ENCODE results near the gene PGLYRP2. TPM values are rescaled to one million over a fixed set of nuclear protein-coding genes. Genes with fewer than 3 reads are reported as not detected.

The PGLYRP2 gene
- total RNA-seq, 2 experiments from 2014 or later: not detected

DNA sequence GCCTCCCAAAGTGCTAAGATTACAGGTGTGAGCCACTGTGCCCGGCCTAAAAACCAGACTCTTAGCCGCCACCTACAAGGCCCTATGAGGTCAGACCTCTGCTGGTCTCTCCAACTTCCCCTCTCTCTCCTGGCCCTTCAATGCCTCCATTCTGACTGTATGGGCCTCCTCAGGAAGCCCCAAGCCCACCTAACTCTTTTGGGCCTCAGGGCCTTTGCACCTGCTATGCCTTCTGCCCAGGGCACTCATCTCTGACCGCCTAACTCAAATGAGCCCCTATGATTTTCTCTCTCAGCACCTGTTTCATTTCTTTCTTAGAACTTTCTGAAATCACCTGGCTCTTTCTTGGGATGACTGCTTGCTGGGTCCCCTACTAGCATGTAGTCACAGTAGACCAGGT, 36.0 kb downstream of the PGLYRP2 start:
- no peaks in the 10 kb centered on the region for H3K36me3 ChIP-seq (ENCODE audit: insufficient read depth, low read length)
- H3K9me3 ChIP-seq (ENCODE audit: control insufficient read depth in 1 of 2, insufficient read depth in 1 of 2, low read length in 2 of 2): no peaks in the 10 kb centered on the region
- H3K27me3 Mint-ChIP-seq: no peaks in the 10 kb centered on the region
- no peak overlapping the region for H3K4me3 Mint-ChIP-seq
- no peak overlapping the region for H3K27ac Mint-ChIP-seq
- no peaks in the 10 kb centered on the region for H3K9me3 Mint-ChIP-seq
- ChIA-PET POLR2A (no interaction called here), CTCF (no interaction called here)
- TF ChIP-seq, protein P1, sequence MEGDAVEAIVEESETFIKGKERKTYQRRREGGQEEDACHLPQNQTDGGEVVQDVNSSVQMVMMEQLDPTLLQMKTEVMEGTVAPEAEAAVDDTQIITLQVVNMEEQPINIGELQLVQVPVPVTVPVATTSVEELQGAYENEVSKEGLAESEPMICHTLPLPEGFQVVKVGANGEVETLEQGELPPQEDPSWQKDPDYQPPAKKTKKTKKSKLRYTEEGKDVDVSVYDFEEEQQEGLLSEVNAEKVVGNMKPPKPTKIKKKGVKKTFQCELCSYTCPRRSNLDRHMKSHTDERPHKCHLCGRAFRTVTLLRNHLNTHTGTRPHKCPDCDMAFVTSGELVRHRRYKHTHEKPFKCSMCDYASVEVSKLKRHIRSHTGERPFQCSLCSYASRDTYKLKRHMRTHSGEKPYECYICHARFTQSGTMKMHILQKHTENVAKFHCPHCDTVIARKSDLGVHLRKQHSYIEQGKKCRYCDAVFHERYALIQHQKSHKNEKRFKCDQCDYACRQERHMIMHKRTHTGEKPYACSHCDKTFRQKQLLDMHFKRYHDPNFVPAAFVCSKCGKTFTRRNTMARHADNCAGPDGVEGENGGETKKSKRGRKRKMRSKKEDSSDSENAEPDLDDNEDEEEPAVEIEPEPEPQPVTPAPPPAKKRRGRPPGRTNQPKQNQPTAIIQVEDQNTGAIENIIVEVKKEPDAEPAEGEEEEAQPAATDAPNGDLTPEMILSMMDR (IDR thresholded peaks at IDR 0.05): no peak
- H3K4me1 Mint-ChIP-seq (ENCODE audit: low read depth): peaks cover under 1% of the 10 kb centered on the region
- H3K27me3 ChIP-seq (ENCODE audit: control insufficient read depth in 1 of 2, insufficient read depth in 2 of 2, low read length in 2 of 2): no peaks in the 10 kb centered on the region
- ATAC-seq (ENCODE audit: poor library complexity) (no peak), DNase-seq (no peak)
- intact Hi-C loops (cut with DNase I, micrococcal nuclease): loop anchor here in 1 of 2 experiments (10.0 kb wide), 1 partner anchor 741 kb away; the partner anchor contains the start of gene FAM32A
- H3K36me3 Mint-ChIP-seq (ENCODE audit: low read depth): peaks cover 5% of the 10 kb centered on the region
- no peak overlapping the region for H3K4me3 ChIP-seq (ENCODE audit: low read length)
- no peaks in the 10 kb centered on the region for H3K4me1 ChIP-seq (ENCODE audit: insufficient read depth, low read length)
- H3K27ac ChIP-seq (ENCODE audit: low read depth in 1 of 2, low read length in 2 of 2): no peak overlapping the region

DNA sequence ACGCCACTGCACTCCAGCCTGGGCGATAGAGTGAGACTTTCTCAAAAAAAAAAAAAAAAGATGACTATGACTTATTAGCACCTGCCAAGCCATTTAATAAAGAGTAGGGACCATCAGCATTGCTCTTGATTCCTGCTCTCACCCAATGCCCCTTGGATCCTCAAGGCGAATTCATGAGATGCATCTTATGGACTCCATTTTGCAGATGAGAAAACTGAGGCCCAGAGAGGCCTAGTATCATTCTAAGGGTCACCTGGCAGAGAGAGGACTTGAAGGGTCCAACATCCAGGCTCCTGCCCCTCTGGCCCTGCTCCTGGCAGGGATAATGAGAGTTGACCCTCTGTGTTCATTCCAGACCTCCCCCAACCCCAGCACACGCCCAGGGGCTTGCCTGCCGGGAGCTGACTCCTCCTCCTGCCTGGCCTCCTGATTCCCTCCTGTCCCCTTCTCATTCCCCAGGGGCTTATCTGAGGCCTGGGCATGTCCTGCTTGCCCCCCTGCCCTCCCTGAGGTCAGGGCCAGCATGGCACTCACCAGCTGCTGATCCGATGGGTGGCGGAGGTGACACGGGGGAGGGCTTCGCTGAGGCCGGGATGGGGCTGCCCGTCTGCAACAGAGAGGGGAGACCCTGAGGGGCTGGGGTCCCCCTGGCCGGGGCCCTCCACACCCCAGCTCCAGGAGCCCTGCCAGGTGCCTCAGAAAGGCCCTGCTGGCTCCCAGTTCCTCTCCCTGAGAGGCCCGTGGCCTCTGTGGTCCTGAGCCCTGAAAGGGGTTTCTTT, 37.0 kb downstream of the PGLYRP2 start:
- Mint-ChIP-seq H3K4me3 (no peak overlapping the region), H3K27ac (no peak overlapping the region), H3K9me3 (no peaks in the 10 kb centered on the region), H3K27me3 (no peaks in the 10 kb centered on the region), H3K4me1 (ENCODE audit: low read depth) (no peaks in the 10 kb centered on the region), H3K36me3 (ENCODE audit: low read depth) (peaks cover 3% of the 10 kb centered on the region)
- Histone ChIP-seq H3K9me3 (ENCODE audit: control insufficient read depth in 1 of 2, insufficient read depth in 1 of 2, low read length in 2 of 2) (no peaks in the 10 kb centered on the region), H3K27ac (ENCODE audit: low read depth in 1 of 2, low read length in 2 of 2) (no peak overlapping the region), H3K4me3 (ENCODE audit: low read length) (no peak overlapping the region), H3K4me1 (ENCODE audit: insufficient read depth, low read length) (no peaks in the 10 kb centered on the region), H3K27me3 (ENCODE audit: control insufficient read depth in 1 of 2, insufficient read depth in 2 of 2, low read length in 2 of 2) (no peaks in the 10 kb centered on the region), H3K36me3 (ENCODE audit: insufficient read depth, low read length) (no peaks in the 10 kb centered on the region)
- ATAC-seq (ENCODE audit: poor library complexity): no peak
- ChIA-PET CTCF (no interaction called here), POLR2A (interaction anchor here (1.5 kb wide), 1 partner anchor 23 kb away, joined by 3 read pairs; the partner anchor contains the start of gene AKAP8L)
- TF ChIP-seq, protein P1 (IDR thresholded peaks at IDR 0.05): no peak
- DNase-seq: no peak
- intact Hi-C loops (cut with DNase I, micrococcal nuclease): loop anchor here in 1 of 2 experiments (10.0 kb wide), 1 partner anchor 742 kb away; the partner anchor contains the start of gene FAM32A

DNA sequence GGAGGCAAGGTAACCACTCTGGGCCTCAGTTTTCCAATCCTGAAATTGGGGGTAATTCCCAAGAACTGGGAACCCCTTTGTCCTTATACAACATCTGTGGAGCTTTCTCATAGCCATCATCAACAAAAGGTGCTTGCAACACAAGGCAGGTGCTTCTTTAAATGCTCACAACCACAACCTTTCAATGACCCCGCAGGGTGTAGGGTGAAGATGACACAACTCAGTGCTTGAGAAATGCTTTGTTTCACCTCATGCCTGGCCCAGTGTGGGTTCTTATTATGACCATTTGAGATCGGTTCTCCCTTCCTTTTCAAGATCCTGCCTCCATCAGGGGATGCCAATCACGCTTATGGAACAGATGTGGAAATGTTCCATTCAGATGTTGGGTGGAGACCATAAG, 38.0 kb downstream of the PGLYRP2 start:
- ATAC-seq (ENCODE audit: poor library complexity) (no peak), DNase-seq (no peak)
- Mint-ChIP-seq H3K4me1 (ENCODE audit: low read depth) (no peaks in the 10 kb centered on the region), H3K27ac (no peak overlapping the region), H3K27me3 (no peaks in the 10 kb centered on the region), H3K36me3 (ENCODE audit: low read depth) (no peaks in the 10 kb centered on the region), H3K9me3 (no peaks in the 10 kb centered on the region), H3K4me3 (no peak overlapping the region)
- intact Hi-C loops (cut with DNase I, micrococcal nuclease): loop anchor here in 1 of 2 experiments (10.0 kb wide), 1 partner anchor 743 kb away; the partner anchor contains the start of gene FAM32A
- CTCF ChIA-PET: no interaction called here
- Histone ChIP-seq H3K4me3 (ENCODE audit: low read length) (no peak overlapping the region), H3K36me3 (ENCODE audit: insufficient read depth, low read length) (no peaks in the 10 kb centered on the region), H3K9me3 (ENCODE audit: control insufficient read depth in 1 of 2, insufficient read depth in 1 of 2, low read length in 2 of 2) (no peaks in the 10 kb centered on the region), H3K27ac (ENCODE audit: low read depth in 1 of 2, low read length in 2 of 2) (no peak overlapping the region), H3K27me3 (ENCODE audit: control insufficient read depth in 1 of 2, insufficient read depth in 2 of 2, low read length in 2 of 2) (no peaks in the 10 kb centered on the region), H3K4me1 (ENCODE audit: insufficient read depth, low read length) (no peaks in the 10 kb centered on the region)
- POLR2A ChIA-PET: interaction anchor here (1.5 kb wide), 1 partner anchor 22 kb away, joined by 3 read pairs; the partner anchor contains the start of gene AKAP8L
- TF ChIP-seq, protein P1 (IDR thresholded peaks at IDR 0.05): no peak

Data from CD4-positive, alpha-beta T cell (primary cell).